MCF 10A (cell line): ENCODE data around the gene GDPD1. TPM values are rescaled to one million over a fixed set of nuclear protein-coding genes. Genes with fewer than 3 reads are reported as not detected.
"Not testable (repeated sequence)": the region's sequence is repeated elsewhere in the genome, so short reads cannot be mapped to it uniquely, and the experiment has no call there.

Experiments
- BruUV-seq: library from RNA; stranded (reverse); fragments of 400-500 nt; replicated peaks from 2 replicates; lab custom pipeline; 2021; lab: Mats Ljungman, UMichigan
- CTCF ChIA-PET: fragments of 300-600 bp; sonication (Branson Sonifier 250); formaldehyde crosslinking; extraction: SDS; loops from one replicate; lab custom pipeline; 2021; ENCODE audit warnings: antibody characterized with exemption, inconsistent platforms; lab: Yijun Ruan, JAX
- POLR2A ChIA-PET: fragments of 300-600, 350-650 bp; sonication (Branson Sonifier 250); formaldehyde crosslinking; extraction: SDS; loops from one replicate; lab custom pipeline; 2020; ENCODE audit warnings: antibody characterized with exemption, inconsistent platforms; lab: Yijun Ruan, JAX
- DNase-seq: peaks from one replicate; pipeline ENCODE4 v3.0.0-alpha.2; 2018; ENCODE audit not compliant: unreplicated experiment
- H3K27ac Mint-ChIP-seq: one replicate; pipeline ENCODE4 v1.8.0; 2022; ENCODE audit warnings: mild to moderate bottlenecking, low read depth, mixed read lengths; ENCODE audit not compliant: unreplicated experiment
- H3K27me3 Mint-ChIP-seq: one replicate; pipeline ENCODE4 v1.8.0; 2022; ENCODE audit warnings: mixed read lengths; ENCODE audit not compliant: insufficient read depth, unreplicated experiment
- H3K36me3 Mint-ChIP-seq: one replicate; pipeline ENCODE4 v1.8.0; 2022; ENCODE audit warnings: mild to moderate bottlenecking, moderate library complexity, mixed read lengths; ENCODE audit not compliant: insufficient read depth, unreplicated experiment
- H3K4me1 Mint-ChIP-seq: one replicate; pipeline ENCODE4 v1.8.0; 2022; ENCODE audit warnings: mixed read lengths; ENCODE audit not compliant: insufficient read depth, unreplicated experiment
- H3K4me3 Mint-ChIP-seq: one replicate; pipeline ENCODE4 v1.8.0; 2022; ENCODE audit warnings: mild to moderate bottlenecking, moderate library complexity, mixed read lengths; ENCODE audit not compliant: unreplicated experiment
- H3K9me3 Mint-ChIP-seq: one replicate; pipeline ENCODE4 v1.8.0; 2022; ENCODE audit warnings: mixed read lengths; ENCODE audit not compliant: unreplicated experiment
- intact Hi-C: fragments of 100-400 bp; cut with micrococcal nuclease; formaldehyde crosslinking; loops from 2 replicates; pipeline ENCODE4 v1.14.1; 2022
- total RNA-seq: library from RNA; stranded (reverse); gene quantifications from 2 replicates; pipeline ENCODE4 v1.2.3, GENCODE V29; 2022
- TF ChIP-seq, protein P1 (sequence below): fragments of 200-600 bp; IDR thresholded peaks from one replicate; pipeline ENCODE4 v1.8.0; 2022; ENCODE audit warnings: antibody characterized with exemption, mild to moderate bottlenecking; ENCODE audit not compliant: unreplicated experiment

Gene GDPD1
- total RNA-seq, 1 experiment from 2014 or later: 2.9 TPM

GRCh38 chr17:59219992-59220327 lies 351 bp upstream of the GDPD1 start:
- DNase-seq: no peak
- intact Hi-C loops: loop anchor here (2.0 to 5.0 kb wide), 3 partner anchors 63 to 221 kb away; partner anchors contain the start of genes PRR11 and SKA2
- TF ChIP-seq, protein P1, sequence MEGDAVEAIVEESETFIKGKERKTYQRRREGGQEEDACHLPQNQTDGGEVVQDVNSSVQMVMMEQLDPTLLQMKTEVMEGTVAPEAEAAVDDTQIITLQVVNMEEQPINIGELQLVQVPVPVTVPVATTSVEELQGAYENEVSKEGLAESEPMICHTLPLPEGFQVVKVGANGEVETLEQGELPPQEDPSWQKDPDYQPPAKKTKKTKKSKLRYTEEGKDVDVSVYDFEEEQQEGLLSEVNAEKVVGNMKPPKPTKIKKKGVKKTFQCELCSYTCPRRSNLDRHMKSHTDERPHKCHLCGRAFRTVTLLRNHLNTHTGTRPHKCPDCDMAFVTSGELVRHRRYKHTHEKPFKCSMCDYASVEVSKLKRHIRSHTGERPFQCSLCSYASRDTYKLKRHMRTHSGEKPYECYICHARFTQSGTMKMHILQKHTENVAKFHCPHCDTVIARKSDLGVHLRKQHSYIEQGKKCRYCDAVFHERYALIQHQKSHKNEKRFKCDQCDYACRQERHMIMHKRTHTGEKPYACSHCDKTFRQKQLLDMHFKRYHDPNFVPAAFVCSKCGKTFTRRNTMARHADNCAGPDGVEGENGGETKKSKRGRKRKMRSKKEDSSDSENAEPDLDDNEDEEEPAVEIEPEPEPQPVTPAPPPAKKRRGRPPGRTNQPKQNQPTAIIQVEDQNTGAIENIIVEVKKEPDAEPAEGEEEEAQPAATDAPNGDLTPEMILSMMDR: no peak
- H3K27me3 Mint-ChIP-seq: no peaks in the 10 kb centered on the region
- no peaks in the 10 kb centered on the region for H3K36me3 Mint-ChIP-seq
- H3K4me1 Mint-ChIP-seq: peaks cover 5% of the 10 kb centered on the region
- H3K27ac Mint-ChIP-seq: no peak overlapping the region
- H3K9me3 Mint-ChIP-seq: no peaks in the 10 kb centered on the region
- ChIA-PET POLR2A (interaction anchor here (0.6 to 3.1 kb wide), 12 partner anchors 10 to 1371 kb away, joined by 3 to 26 read pairs (median 3); partner anchors contain the start of genes CLTC, PRR11, SKA2 and SMG8), CTCF (interaction anchor here (0.5 to 1.0 kb wide), 10 partner anchors 20 to 507 kb away, joined by 3 to 6 read pairs (median 3); no protein-coding TSS in a partner anchor)
- no TSS peak for BruUV-seq
- peak overlapping the region; percentile 94 for H3K4me3 Mint-ChIP-seq

- POLR2A ChIA-PET: interaction anchor here (0.6 to 3.1 kb wide), 10 partner anchors 11 to 449 kb away, joined by 3 to 26 read pairs (median 4); partner anchors contain the start of genes PRR11, SKA2 and SMG8
- peak; percentile 8 for DNase-seq
- H3K27me3 Mint-ChIP-seq: no peaks in the 10 kb centered on the region
- H3K4me1 Mint-ChIP-seq: peaks cover 5% of the 10 kb centered on the region
- TF ChIP-seq, protein P1: no peak
- H3K27ac Mint-ChIP-seq: no peak overlapping the region
- peak overlapping the region; percentile 94 for H3K4me3 Mint-ChIP-seq
- BruUV-seq: TSS peak; percentile 35
- intact Hi-C loops: loop anchor here (2.0 to 5.0 kb wide), 3 partner anchors 64 to 219 kb away; partner anchors contain the start of genes PRR11 and SKA2
- CTCF ChIA-PET: interaction anchor here (0.6 to 1.0 kb wide), 5 partner anchors 9 to 118 kb away, joined by 3 to 6 read pairs (median 6); no protein-coding TSS in a partner anchor
- H3K9me3 Mint-ChIP-seq: no peaks in the 10 kb centered on the region
- no peaks in the 10 kb centered on the region for H3K36me3 Mint-ChIP-seq
Measured at GRCh38 chr17:59221159-59221847, 992 bp downstream of the GDPD1 start.

DNA sequence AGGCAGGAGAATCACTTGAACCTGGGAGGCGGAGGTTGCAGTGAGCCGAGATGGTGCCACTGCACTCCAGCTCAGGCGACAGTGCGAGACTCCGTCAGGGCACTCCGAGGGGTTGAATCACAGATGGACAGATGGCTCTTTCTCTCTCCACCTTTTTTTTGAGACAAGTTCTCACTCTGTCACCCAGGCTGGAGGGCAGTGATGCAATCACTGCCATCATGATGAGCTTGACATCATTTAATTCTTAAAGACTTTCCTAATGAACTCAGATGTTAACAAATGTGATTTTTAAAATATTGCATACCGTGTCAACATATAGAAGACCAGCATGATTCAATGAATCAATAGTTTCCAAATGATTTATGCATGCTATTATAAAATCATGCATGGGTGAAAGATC lies 3.5 kb downstream of the GDPD1 start:
- POLR2A ChIA-PET: no interaction called here
- no peaks in the 10 kb centered on the region for H3K9me3 Mint-ChIP-seq

DNA sequence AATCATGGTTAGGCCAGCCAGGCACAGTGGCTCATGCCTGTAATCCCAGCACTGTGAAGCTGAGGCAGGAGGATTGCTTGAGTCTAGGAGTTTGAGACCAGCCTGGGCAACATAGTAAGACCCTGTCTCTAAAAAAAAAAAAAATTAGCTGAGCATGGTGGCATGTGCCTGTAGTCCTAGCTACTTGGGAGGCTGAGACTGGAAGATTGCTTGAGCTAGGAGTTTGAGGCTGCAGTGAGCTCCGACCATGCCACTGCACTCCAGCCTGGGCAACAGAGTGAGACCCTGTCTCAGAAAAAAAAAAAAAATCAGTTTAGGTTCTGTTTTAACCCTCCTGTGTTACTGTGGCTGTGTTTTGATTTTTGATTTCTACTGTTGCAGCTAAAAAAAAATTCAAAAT lies 8.3 kb downstream of the GDPD1 start:
- DNase-seq, H3K9me3 Mint-ChIP-seq, H3K4me3 Mint-ChIP-seq, H3K4me1 Mint-ChIP-seq, H3K27ac Mint-ChIP-seq, H3K36me3 Mint-ChIP-seq, intact Hi-C loops, BruUV-seq, H3K27me3 Mint-ChIP-seq: not testable (repeated sequence)
- CTCF ChIA-PET: interaction anchor here (0.6 kb wide), 1 partner anchor 296 kb away, joined by 3 read pairs; no protein-coding TSS in a partner anchor
- POLR2A ChIA-PET: interaction anchor here (1.2 to 1.5 kb wide), 2 partner anchors 12 to 77 kb away, joined by 3 to 4 read pairs; no protein-coding TSS in a partner anchor

More for the DNA sequence above, 3.5 kb downstream of the GDPD1 start:
- no peaks in the 10 kb centered on the region for H3K27me3 Mint-ChIP-seq
- BruUV-seq: no TSS peak
- intact Hi-C loops: loop anchor here (5.0 kb wide), 1 partner anchor 67 kb away; the partner anchor contains the start of genes PRR11 and SKA2
- H3K4me3 Mint-ChIP-seq: no peak overlapping the region
- TF ChIP-seq, protein P1: no peak
- H3K4me1 Mint-ChIP-seq: peaks cover 5% of the 10 kb centered on the region
- CTCF ChIA-PET: no interaction called here
- H3K36me3 Mint-ChIP-seq: no peaks in the 10 kb centered on the region
- no peak for DNase-seq
- no peak overlapping the region for H3K27ac Mint-ChIP-seq
